ENCODE measurements around the gene SECTM1. TPM values are rescaled to one million over a fixed set of nuclear protein-coding genes. Genes with fewer than 3 reads are reported as not detected.

Gene SECTM1
- total and polyA plus RNA-seq, 9 of the 15 experiments (the other 6 are each of a cell fraction or from before 2014, with no cell fraction given): 0.11 to 0.46 (median 0.18) TPM; not detected in 6

DNA sequence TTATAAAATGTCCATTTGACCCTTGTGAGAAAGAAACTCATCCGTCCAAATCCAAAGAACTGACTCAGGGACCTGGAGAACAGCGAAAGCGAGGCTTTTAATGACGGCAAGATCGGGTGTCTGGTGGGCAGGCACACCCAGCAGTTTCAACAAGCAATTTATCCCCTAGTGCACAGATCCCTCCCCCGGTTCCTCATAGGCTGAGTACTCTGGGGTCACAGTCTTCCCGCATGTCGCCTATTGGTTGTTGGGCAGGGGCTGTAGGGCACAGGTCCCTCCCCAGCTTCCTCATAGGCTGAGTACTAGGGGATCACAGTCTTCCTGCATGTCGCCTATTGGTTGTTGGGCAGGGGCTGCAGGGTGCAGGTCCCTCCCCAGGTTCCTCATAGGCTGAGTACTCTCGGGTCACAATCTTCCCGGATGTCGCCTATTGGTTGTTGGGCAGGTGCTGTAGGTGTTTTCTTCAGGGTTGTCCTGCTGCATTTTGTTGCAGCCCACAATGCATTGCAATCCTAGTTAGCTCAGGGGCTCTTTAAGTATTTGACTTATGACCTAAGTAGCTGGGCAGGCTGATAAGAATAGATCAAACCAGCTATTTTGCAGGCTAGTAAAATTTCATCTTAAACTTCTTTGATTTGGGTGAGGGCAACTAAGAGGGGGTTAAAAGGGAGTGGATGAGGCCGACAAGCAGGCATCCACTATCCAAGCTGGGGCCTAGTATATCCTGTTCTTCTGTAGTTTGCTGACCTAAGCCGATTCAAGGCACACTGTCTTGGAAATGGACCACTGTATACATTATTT, 34.4 kb upstream of the SECTM1 start (continued):
- TF ChIP-seq PKNOX1 (IDR thresholded peaks at IDR 0.05): peak; percentile 89
- TF ChIP-seq ZNF24 (IDR thresholded peaks at IDR 0.05): no peak
- no peak for TF ChIP-seq USF2 (CRISPR knock-in tag; IDR thresholded peaks at IDR 0.05)
- TF ChIP-seq, protein P1, sequence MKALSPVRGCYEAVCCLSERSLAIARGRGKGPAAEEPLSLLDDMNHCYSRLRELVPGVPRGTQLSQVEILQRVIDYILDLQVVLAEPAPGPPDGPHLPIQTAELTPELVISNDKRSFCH (CRISPR knock-in tag; IDR thresholded peaks at IDR 0.05): no peak
- TF ChIP-seq, protein P1 (tag; IDR thresholded peaks at IDR 0.05): no peak
- TF ChIP-seq ATF6 (CRISPR knock-in tag; IDR thresholded peaks at IDR 0.05): no peak
- no peak for TF ChIP-seq SIX5 (IDR thresholded peaks at IDR 0.05; ENCODE audit: borderline replicate concordance in 1 of 2, insufficient read depth in 1 of 2, low read depth in 1 of 2, low read length in 2 of 2)
- no peak for TF ChIP-seq CBFB (CRISPR knock-in tag; IDR thresholded peaks at IDR 0.05)
- TF ChIP-seq, protein P2, sequence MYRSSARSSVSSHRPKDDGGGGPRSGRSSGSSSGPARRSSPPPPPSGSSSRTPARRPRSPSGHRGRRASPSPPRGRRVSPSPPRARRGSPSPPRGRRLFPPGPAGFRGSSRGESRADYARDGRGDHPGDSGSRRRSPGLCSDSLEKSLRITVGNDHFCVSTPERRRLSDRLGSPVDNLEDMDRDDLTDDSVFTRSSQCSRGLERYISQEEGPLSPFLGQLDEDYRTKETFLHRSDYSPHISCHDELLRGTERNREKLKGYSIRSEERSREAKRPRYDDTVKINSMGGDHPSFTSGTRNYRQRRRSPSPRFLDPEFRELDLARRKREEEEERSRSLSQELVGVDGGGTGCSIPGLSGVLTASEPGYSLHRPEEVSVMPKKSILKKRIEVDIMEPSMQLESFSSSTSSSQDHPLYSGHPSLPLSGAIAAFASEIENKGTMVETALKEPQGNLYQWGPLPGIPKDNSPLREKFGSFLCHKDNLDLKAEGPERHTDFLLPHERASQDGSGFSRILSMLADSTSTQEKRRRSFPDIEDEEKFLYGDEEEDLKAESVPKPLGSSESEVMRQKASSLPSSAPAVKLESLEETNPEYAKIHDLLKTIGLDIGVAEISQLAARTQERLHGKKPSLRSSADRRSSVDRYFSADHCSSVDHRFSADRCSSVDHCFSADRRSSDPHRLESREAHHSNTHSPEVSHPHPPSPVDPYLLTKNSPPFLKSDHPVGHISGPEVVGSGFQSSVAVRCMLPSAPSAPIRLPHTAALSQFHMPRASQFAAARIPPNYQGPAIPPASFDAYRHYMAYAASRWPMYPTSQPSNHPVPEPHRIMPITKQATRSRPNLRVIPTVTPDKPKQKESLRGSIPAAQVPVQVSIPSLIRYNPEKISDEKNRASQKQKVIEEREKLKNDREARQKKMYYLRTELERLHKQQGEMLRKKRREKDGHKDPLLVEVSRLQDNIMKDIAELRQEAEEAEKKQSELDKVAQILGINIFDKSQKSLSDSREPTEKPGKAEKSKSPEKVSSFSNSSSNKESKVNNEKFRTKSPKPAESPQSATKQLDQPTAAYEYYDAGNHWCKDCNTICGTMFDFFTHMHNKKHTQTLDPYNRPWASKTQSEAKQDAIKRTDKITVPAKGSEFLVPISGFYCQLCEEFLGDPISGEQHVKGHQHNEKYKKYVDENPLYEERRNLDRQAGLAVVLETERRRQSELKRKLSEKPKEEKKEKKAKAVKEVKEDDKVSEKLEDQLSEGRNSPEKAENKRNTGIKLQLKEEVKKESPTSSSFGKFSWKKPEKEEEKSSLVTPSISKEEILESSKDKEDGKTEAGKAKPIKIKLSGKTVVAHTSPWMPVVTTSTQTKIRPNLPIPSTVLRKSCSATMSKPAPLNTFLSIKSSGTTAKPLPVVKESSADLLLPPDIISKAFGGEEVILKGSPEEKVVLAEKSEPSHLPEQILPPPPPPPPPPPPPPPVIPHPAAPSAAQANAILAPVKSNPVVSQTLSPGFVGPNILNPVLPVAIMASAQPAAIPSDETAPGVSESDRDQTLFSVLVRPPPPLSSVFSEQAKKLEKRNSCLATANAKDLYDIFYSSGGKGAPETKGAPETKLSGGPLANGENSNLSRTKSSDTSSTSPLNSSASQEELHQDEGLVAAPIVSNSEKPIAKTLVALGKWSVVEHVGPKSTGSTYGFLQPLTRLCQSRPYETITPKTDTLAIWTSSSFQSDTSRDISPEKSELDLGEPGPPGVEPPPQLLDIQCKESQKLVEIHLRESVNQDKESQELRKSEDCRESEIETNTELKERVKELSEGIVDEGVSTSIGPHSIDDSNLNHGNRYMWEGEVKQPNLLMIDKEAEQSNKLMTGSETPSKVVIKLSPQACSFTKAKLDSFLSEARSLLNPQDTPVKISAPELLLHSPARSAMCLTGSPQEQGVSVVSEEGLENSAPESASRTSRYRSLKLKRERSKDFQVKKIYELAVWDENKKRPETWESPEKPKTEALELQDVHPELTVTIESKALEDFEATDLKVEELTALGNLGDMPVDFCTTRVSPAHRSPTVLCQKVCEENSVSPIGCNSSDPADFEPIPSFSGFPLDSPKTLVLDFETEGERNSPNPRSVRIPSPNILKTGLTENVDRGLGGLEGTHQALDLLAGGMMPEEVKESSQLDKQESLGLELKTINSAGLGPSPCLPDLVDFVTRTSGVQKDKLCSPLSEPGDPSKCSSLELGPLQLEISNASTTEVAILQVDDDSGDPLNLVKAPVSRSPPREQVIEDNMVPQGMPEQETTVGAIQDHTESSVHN (IDR thresholded peaks at IDR 0.05; ENCODE audit: borderline replicate concordance in 1 of 2, low read depth in 1 of 2): no peak
- no peak for TF ChIP-seq KLF1 (tag; IDR thresholded peaks at IDR 0.05)
- TF ChIP-seq RBM14 (IDR thresholded peaks at IDR 0.05; ENCODE audit: borderline replicate concordance, insufficient read depth, low read depth, low read length): no peak
